Measurements from ENCODE around the gene CRAMP1.

The CRAMP1 gene

GRCh38 chr16:1676661-1677060 lies 64.5 kb downstream of the CRAMP1 start:
- Histone ChIP-seq H3K27ac (replicated peaks) (no peak overlapping the region), H3K4me3 (replicated peaks; ENCODE audit: insufficient read depth, low read length) (no peak overlapping the region), H3K27me3 (ENCODE audit: insufficient read depth, poor library complexity, severe bottlenecking) (no peaks in the 10 kb centered on the region)
- TF ChIP-seq CTCF (IDR thresholded peaks at IDR 0.05; ENCODE audit: insufficient read depth, low read length) (no peak), REST (IDR thresholded peaks at IDR 0.05; ENCODE audit: insufficient replicate concordance, low read depth) (no peak), POLR2AphosphoS5 (IDR thresholded peaks at IDR 0.05; ENCODE audit: low read depth) (no peak), SPI1 (IDR thresholded peaks at IDR 0.05; ENCODE audit: borderline replicate concordance, low read depth) (no peak), GABPA (IDR thresholded peaks at IDR 0.05; ENCODE audit: low read depth) (no peak)
- no peak for DNase-seq (ENCODE audit: low read depth in 1 of 2, low spot score in 1 of 2)

GRCh38 chr16:1677339-1677738 lies 65.2 kb downstream of the CRAMP1 start:
- Histone ChIP-seq H3K27me3 (ENCODE audit: insufficient read depth, poor library complexity, severe bottlenecking) (no peaks in the 10 kb centered on the region), H3K27ac (replicated peaks) (no peak overlapping the region), H3K4me3 (replicated peaks; ENCODE audit: insufficient read depth, low read length) (no peak overlapping the region; the same call in 1 of the 2 replicates)
- no peak for DNase-seq (ENCODE audit: low read depth in 1 of 2, low spot score in 1 of 2)
- TF ChIP-seq POLR2AphosphoS5 (IDR thresholded peaks at IDR 0.05; ENCODE audit: low read depth): no peak

GRCh38 chr16:1677942-1678499 lies 65.9 kb downstream of the CRAMP1 start, which contains the start of gene JPT2:
JPT2 (plus strand) TSS chr16:1678279; CDS start chr16:1678313, 34 bp downstream.
- H3K27ac ChIP-seq (replicated peaks): peak within 1 kb of the TSS; percentile 71
- TF ChIP-seq SPI1 (IDR thresholded peaks at IDR 0.05; ENCODE audit: borderline replicate concordance, low read depth) (no peak), POLR2AphosphoS5 (IDR thresholded peaks at IDR 0.05; ENCODE audit: low read depth) (peak; percentile 81)
- H3K27me3 ChIP-seq (ENCODE audit: insufficient read depth, poor library complexity, severe bottlenecking): no peaks in the 10 kb centered on the region
- H3K4me3 ChIP-seq (replicated peaks; ENCODE audit: insufficient read depth, low read length): peak within 1 kb of the TSS; percentile 89
- peak; percentile 95 to 97 for DNase-seq (ENCODE audit: low read depth in 1 of 2, low spot score in 1 of 2)

- peak; percentile 15 to 38 for DNase-seq (ENCODE audit: low read depth in 1 of 2, low spot score in 1 of 2)
- H3K27me3 ChIP-seq (ENCODE audit: insufficient read depth, poor library complexity, severe bottlenecking): no peaks in the 10 kb centered on the region
- H3K4me3 ChIP-seq (replicated peaks; ENCODE audit: insufficient read depth, low read length): peak overlapping the region; percentile 89
- TF ChIP-seq POLR2AphosphoS5 (IDR thresholded peaks at IDR 0.05; ENCODE audit: low read depth): peak; percentile 11; the same call in 1 of the 2 replicates
- TF ChIP-seq CTCF (IDR thresholded peaks at IDR 0.05; ENCODE audit: insufficient read depth, low read length): no peak
- no peak for TF ChIP-seq REST (IDR thresholded peaks at IDR 0.05; ENCODE audit: insufficient replicate concordance, low read depth)
- TF ChIP-seq SPI1 (IDR thresholded peaks at IDR 0.05; ENCODE audit: borderline replicate concordance, low read depth): no peak
- no peak for TF ChIP-seq GABPA (IDR thresholded peaks at IDR 0.05; ENCODE audit: low read depth)
- peak overlapping the region; percentile 71 for H3K27ac ChIP-seq (replicated peaks)
Observed at GRCh38 chr16:1678500-1679098, 66.4 kb downstream of the CRAMP1 start.

Measured in HL-60 (cell line).